Sciatic nerve (tissue), 2 donors: ENCODE results near the gene SGMS2. TPM values are rescaled to one million over a fixed set of nuclear protein-coding genes. Genes with fewer than 3 reads are reported as not detected.

ENCODE experiments used
- ATAC-seq: fragments of 200-7000 bp; cut with Tn5 transposase; one replicate; pipeline ENCODE4 v1.9.1; 2020; ENCODE audit warnings: mild to moderate bottlenecking, moderate library complexity
- DNase-seq: peaks from one replicate; pipeline ENCODE4 v3.0.0-alpha.2; 2020; ENCODE audit warnings: low spot score
- intact Hi-C: fragments of 100-400 bp; cut with DNase I; formaldehyde crosslinking; loops from one replicate; pipeline ENCODE4 v1.14.2; 2022
- total RNA-seq: library from RNA; stranded (reverse); fragmentation: NEBNext Ultra II Directional; extraction: Animal tissue kit (Norgen Biotek cat#: 25700); gene quantifications from one replicate; pipeline ENCODE4 v1.2.1, GENCODE V29; 2021
- donor health status: DM: no; HTN: no; CAD: no.
- donor health status: DM: no; HTN: no; CAD: no.

The SGMS2 gene
- 43.6 TPM for total RNA-seq

DNA sequence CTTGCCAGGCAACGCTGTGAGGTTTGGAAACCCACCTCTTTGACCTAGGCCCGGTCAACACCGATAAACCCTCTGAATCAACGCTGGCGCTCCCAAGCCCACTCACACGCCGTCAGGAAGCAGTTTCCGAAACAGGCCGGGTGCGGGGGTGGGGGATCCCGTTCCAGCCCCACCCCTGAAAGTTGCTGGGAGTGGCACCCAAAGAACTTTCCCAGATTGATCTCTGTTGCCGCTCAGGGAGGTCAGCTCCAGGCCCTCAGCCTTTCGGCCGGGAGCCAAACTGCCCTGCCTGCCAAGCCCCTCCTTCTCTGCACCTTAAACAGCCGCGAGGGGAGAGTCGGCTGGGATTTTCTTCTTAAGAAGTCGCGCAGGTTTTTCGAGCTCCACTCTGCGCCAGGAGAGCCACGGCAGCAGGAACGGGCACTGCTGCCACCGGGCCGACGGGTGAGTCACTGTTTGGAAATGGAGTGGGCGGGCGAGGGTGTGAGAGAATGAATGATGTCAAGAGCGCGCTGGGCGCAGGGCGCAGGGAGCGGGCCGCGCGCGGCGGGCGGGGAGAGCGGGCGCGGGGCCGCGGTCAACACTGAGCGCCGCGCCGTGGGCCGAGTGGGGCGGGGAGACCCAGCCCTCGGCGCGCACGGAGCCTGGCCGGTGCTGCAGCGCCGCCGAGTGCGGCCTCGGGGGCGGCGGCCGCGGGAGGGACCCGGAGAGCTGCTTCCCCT, at the start of gene SGMS2:
TSS of gene SGMS2 (plus strand) at position 583 of the 722 bp plus-strand sequence. CDS start 70,622 bp downstream, outside the sequence.
- DNase-seq = peak; percentile 91
- ATAC-seq = peak; percentile 91
- intact Hi-C loops = no loop called here

DNA sequence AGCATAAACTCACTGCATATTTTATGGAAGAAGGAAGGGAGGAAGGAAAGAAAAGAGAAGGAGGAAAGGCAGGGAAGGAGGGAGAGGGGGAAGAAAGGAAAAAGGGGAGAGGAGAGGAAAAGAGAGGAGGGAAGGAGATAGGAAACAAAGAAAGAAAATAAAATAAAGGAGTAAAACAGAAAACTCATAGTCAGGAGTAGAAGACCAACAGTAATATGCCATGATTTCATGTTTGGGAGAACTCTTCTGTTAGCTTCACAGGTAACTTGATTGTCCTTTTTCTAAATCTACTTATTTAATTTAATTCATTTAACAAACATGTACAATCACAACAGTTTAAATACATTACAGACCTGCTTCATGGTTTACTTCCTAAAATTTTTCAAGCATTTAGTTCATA, 46.8 kb upstream of the SGMS2 start:
- ATAC-seq (no peak), DNase-seq (no peak)
- intact Hi-C loops = no loop called here

DNA sequence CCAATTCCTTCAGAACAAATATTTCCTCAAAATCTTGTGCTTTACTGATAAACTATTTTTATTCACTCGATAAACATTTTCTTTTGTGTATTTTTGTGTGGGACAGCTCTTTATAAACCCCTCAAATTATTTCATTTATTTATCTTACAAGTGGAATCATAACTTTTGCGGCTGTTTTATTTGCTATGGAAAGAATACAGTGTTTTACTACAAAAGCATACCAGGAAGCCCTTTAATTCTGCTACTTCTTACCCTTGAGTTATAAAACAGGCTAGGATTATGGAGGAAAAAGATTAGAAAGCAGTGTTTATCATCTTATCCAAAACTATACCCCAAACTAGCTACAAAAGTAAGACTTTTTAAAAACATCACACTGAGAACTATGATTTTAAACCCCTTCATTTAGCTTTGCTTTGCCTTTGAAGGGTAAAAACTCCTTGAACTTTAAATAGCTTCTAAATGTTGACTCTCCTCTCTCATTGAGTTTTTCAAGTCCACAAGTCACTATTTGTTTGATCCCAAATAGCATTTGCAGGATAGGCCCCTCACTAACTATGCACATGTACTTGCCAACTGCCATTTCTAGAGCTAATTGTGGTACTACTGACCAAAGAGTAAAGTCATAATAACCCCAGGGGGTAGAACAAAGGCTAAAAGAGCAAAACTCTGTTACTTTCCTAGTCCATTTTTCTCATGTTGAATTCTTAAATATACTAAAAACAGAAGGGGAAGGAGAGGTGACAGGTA, 45.8 kb upstream of the SGMS2 start:
- intact Hi-C loops = no loop called here
- DNase-seq (no peak), ATAC-seq (no peak)

DNA sequence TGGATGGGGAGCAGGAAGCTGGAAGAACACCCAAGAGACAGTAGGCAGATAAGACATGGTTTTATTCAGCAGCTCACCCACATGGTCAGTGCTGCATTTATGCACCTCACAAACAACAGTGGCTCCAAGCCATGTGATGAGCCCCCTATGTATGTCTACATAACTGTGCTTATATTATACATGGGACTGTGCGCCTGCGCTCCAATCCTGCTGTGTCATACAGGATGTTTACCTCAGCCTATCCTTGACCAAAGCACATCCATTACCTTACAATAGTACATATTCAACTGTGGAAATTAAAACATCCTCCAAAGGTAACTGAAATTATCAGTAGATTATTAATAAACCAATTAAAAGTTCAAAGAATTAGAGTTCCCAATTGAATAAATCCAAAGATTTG, 44.1 kb upstream of the SGMS2 start:
- intact Hi-C loops = no loop called here
- ATAC-seq = no peak

DNA sequence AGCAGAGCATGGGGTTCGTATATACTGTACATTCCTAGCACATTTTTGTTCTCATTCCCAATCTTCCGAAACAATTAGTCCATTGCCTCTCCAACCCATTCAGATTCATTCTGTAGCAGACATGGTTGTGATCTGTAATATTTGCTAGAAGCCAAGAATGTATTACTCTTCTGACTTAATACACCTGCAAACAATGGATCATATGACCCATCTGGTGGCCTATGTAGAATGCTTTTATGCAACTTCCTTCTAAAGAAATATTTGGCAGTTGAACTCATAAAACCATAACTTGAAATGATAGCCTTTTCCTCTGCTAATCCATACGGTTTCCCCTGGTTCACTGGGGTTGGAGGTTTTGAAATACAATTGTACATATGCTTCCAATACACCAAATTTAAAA, 32.8 kb upstream of the SGMS2 start:
- ATAC-seq = no peak
- intact Hi-C loops = no loop called here

More for the DNA sequence above, 44.1 kb upstream of the SGMS2 start:
- DNase-seq = no peak

DNA sequence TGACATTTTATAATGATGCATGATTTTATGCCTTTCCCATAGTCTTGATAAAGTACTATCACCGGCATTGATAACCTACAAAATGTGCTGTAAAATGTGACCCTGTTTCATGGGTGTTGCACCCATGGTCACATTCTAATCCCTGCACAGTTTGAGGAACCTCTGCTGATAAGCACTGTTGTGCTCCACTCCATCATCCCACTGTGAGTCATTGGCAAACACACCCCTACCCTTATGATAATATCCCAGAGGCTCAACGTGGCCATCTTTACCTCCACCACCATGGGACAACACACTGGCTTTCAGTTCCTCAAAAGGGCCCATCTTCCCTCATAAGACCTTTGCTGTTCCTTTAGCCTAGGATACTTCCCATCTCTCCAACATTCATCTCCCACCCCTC, 32.0 kb upstream of the SGMS2 start:
- ATAC-seq (no peak), DNase-seq (no peak)
- intact Hi-C loops = no loop called here

More for the DNA sequence above, 32.8 kb upstream of the SGMS2 start:
- DNase-seq = no peak

DNA sequence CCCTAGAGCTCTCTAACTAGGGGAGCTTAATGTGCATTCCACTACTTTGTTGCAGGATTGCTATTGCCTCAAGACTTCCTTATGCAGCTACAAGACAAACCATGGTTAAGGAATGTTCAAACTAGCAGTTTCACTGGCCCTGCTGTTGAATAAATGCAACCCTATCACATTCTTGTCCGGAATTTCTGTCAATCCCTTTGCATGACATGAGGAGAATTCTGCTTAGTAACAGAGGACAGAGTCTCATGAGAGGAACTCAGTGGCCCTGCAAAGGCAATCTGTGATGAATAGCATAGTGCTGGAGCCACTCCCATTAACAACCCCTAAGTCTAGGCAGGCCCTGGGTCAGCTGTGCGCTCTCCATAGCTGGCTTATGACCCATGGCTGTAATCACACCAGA, 30.7 kb upstream of the SGMS2 start:
- ATAC-seq = no peak
- intact Hi-C loops = no loop called here
- no peak for DNase-seq

DNA sequence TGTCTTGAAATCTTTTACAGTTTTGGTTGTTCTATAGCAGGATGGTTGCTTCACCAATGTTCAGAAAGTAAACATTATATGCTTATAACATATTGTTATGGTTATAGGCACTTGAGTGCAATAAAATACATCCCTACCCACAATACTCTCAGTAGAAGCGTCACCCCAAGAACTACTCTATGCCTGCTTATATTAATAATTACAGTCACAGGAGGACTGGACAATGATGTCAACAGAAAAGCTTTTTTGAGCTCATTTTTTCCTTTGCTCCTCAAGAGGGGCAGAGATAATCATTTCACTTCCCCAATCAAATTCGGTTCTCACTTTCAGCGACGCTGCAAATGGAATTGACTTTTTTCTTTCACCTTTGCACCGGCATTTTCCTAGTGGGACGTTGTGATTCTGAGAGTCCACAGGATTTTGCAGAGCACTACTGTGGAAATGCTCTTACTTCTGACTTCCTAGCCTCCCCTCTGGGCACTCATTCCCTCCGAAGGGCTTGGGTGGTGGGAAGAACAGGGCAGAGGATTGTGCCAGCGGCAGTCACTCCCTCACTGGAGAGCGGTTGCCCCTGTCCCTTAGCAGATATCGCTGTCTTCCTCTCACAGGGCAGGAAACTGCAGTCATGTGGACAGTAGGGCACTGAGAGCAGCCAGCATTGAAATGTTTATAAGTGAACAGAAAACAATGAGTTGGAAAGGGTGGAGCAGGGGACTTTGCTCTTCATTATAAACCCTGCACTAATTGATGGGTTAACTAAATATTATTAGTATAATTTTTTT, 24.9 kb upstream of the SGMS2 start:
- no peak for DNase-seq

DNA sequence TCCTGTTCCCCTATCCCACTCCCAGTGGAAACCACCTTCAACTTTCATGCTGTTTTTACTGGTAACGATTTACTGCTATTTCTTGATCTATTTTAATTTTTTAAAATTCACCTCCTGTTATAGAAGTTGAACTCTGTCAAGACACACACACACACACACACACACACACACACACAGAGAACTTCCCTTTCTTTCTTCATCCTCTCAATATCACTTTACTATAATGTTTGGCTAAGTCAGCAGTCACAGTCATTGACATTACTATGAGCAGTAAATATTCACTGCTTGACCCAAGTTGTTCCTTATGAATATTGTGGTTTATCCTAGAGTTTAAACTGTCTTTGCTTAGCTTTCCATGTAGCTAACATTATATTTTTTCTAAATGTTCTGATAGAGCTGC, 24.0 kb upstream of the SGMS2 start:
- DNase-seq (no peak), ATAC-seq (peak; percentile 47)
- intact Hi-C loops = no loop called here

More for the DNA sequence above, 24.9 kb upstream of the SGMS2 start:
- intact Hi-C loops = no loop called here
- peak; percentile 80 for ATAC-seq

DNA sequence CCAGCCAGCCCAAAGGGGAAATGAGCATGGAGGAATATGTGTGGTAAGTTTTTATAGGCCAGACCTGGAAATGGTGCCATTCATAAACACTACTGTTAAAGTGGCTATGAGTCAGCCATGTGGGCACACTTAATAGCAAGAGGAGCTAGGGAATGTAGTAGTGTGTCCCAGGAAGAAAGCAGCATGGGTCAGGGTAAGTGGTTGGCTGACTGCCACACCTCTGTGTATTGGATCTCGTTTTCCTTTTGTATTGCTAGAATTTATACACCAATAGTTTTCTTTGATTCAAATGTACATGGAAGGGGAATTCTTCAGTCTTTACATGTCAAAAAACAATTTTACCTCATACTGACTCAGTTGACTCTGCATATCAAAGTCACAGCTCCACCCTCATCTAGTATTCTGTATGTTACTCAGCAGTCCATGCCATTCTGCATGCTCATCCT, 22.9 kb upstream of the SGMS2 start:
- ATAC-seq = no peak
- intact Hi-C loops = no loop called here
- DNase-seq = no peak

DNA sequence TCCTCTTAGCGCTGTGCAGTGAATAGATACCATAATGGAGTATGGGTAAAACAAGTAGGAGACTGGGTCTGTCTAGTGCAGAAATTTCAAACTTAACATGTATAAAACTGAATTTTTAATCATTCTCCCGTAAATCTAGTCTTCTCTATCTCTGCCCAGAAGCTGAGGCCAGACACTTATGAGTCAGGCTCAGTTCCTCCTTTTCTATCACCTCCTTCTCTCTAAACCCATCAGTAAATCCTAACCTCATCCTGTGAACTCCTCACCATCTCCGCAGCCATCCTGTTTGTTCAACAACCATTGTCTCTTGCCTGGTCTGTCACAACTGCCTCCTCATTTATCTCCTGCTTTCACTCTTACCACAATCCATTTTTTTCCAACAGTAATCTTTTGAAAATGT, 19.8 kb upstream of the SGMS2 start:
- intact Hi-C loops = no loop called here
- ATAC-seq (no peak), DNase-seq (no peak)

DNA sequence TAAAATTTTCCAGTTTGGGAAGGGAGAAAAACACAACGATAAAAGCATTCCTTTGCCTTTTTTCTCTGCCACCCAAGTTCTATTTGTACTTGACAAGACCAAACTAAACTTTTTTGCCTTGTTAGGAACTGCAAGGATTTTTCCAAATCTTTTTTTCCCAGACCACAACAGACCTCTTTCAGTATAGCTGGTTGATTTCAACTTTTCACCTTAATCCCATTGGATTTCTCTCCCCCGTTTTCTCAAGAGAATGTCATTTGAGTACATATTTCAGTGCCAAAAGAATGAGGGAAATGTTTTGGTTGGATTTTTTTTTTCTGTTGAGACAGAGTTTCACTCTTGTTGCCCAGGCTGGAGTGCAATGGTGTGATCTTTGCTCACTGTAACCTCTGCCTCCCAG, 18.5 kb upstream of the SGMS2 start:
- ATAC-seq (peak; percentile 86), DNase-seq (no peak)
- intact Hi-C loops = no loop called here

DNA sequence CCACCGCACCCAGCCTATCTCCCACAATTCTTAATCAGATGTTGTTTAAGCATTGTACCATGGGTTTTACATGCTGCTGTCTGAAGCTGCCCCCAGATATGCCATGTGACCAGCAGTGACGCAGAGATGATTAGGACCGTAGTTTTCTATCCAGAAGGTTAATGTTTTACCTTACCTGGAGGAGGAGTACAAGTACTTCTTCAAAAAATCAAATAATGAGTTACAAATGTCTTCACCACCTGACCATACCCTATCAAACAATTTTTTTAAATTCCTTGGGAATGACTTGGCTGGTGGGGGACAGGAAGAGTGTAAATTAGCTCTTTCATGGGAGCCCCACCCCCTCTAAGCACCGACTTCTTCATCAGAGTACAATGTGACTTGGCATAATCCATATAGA, 16.2 kb upstream of the SGMS2 start:
- ATAC-seq = no peak
- DNase-seq = no peak
- intact Hi-C loops = no loop called here

DNA sequence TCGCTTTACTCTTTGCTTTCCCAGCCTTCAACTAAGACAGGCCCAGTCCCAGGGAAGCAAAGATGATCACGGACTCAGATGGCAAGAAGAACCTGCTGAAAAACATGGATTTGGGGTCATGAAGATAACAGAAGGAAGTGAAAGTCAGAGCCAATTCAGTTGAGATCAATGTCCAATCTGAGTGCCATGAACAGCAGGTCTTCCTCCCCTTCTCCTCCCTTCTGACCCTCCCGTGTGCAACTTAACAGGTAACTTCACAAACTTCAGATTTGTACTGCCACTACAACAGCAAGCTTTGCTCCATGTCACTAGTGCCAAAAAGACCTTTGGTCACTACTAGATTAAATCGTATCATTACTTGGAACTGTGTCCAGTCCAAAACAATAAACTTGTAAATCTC, 15.5 kb upstream of the SGMS2 start:
- ATAC-seq = no peak

DNA sequence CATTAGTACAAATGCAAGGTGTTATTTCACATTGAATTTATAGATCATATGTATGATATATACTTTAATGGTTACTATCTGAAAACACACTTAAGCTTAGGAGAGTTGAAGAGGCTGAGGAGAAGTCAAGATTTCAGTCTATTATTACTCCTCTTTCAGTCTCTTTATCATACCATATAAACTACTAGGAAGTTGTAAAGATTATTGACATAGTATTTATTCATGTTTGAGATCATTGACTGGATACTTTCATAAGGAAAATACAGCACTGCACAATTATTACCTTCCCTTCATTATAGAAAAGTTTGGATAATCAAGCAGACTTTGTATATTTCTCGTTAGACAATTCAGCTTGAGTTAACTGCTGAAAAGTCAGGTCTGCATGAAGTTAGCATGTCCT, 10.0 kb upstream of the SGMS2 start:
- ATAC-seq (no peak), DNase-seq (no peak)

More for the DNA sequence above, 15.5 kb upstream of the SGMS2 start:
- no peak for DNase-seq
- intact Hi-C loops = no loop called here

DNA sequence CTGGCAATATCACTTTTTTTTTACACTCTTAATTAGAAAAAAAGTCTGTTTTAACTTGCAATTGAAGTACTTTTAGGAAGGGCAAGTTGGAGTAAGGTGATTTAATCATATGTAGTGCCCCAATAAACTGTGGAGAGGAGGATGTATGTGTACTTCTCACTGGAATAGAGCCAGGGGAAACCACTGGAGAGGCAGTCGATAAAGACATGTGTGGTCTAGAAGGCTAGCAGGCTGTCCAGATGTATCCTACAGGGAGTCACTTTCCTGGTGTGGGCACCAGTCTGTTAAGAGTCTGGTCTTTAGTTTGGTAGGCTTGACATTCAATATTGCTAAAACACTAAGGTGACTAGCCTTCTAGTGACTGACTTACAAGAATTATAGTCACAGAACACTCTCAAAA, 9.6 kb upstream of the SGMS2 start:
- no peak for ATAC-seq
- intact Hi-C loops = no loop called here
- no peak for DNase-seq

More for the DNA sequence above, 10.0 kb upstream of the SGMS2 start:
- intact Hi-C loops = no loop called here

DNA sequence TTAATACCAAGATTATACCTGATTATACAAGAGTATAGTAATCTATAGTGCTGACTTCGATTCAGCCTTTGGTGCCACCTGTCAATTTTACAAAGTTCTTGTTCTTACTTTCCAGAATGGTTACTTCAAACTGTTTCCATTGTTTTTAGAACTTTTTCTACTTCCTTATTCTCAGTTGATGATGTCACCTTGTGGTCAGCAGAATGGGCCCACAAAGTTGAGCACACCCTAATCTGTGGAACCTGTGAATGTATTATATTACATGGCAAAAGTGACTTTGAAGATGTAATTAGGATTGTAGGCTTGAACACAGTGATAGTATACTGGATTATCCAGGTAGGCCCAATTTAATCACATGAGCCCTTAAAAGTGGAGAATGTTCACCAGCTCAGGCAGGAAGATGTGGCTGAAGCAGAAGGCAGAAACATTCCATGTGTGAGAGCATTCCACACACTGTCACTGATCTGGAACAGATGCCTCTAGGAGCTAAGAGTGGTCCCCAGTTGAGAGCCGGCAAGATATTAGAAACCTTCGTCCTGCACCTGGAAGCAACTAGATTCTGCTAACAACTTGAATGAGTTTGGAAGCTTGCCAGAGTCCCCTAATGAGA, 6.3 kb upstream of the SGMS2 start:
- ATAC-seq (no peak), DNase-seq (no peak)
- intact Hi-C loops = no loop called here

DNA sequence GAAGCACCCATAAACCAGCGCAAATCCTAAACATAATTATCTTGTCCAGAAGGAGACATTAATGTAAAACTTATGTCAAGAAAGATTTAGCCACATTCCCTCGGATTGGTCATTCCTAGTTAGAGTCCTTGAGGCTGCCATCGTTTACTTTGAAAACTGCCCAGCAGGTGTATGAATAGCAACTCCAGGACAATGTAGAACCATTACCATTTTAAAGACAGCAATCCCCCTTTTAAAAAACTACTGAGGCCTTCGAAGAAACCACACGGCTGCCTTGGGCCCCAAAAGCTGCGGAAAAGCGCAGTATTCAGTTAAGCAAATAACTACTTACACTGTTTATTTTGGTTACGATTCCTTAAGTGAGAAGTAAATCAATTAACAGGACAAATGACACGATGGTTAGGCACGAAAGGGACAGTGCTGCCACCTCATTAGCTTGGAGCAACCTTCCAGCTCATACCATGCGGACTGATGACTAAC, 822 bp upstream of the SGMS2 start:
- intact Hi-C loops = no loop called here
- no peak for ATAC-seq
- DNase-seq = no peak
